Endothelial cell (in vitro differentiated cells): ENCODE measurements around the gene CWF19L2. TPM values are rescaled to one million over a fixed set of nuclear protein-coding genes. Genes with fewer than 3 reads are reported as not detected.

Source experiments
- DNase-seq: peaks from one replicate; pipeline ENCODE4 v3.0.0; 2021; ENCODE audit warnings: low spot score
- H3K27ac Mint-ChIP-seq: one replicate; pipeline ENCODE4 v1.8.0; 2021; ENCODE audit warnings: mixed read lengths, inconsistent platforms; ENCODE audit not compliant: unreplicated experiment
- H3K27me3 Mint-ChIP-seq: one replicate; pipeline ENCODE4 v1.8.0; 2021; ENCODE audit warnings: mild to moderate bottlenecking, moderate library complexity, mixed read lengths, inconsistent platforms; ENCODE audit not compliant: unreplicated experiment
- H3K36me3 Mint-ChIP-seq: one replicate; pipeline ENCODE4 v1.8.0; 2021; ENCODE audit warnings: mild to moderate bottlenecking, low read depth, mixed read lengths, inconsistent platforms; ENCODE audit not compliant: unreplicated experiment
- H3K4me1 Mint-ChIP-seq: one replicate; pipeline ENCODE4 v1.8.0; 2021; ENCODE audit warnings: mild to moderate bottlenecking, mixed read lengths, inconsistent platforms; ENCODE audit not compliant: unreplicated experiment
- H3K4me3 Mint-ChIP-seq: one replicate; pipeline ENCODE4 v1.8.0; 2021; ENCODE audit warnings: mild to moderate bottlenecking, mixed read lengths, inconsistent platforms; ENCODE audit not compliant: unreplicated experiment
- H3K9me3 Mint-ChIP-seq: one replicate; pipeline ENCODE4 v1.8.0; 2021; ENCODE audit warnings: mixed read lengths, inconsistent platforms; ENCODE audit not compliant: unreplicated experiment
- total RNA-seq: library from RNA; stranded (reverse); fragmentation: NEBNext Ultra II Directional; extraction: Animal tissue kit (Norgen Biotek cat#: 25700); gene quantifications from one replicate; pipeline ENCODE4 v1.2.1, GENCODE V29; 2021; ENCODE audit not compliant: unreplicated experiment
- TF ChIP-seq, protein P1 (sequence below): fragments of 200-600 bp; sonication (generic); IDR thresholded peaks from one replicate; pipeline ENCODE4 v1.5.0; 2021; ENCODE audit warnings: antibody characterized with exemption; ENCODE audit not compliant: unreplicated experiment

The CWF19L2 gene
- total RNA-seq, 1 donor from 2014 or later, result 14.7 TPM

DNA sequence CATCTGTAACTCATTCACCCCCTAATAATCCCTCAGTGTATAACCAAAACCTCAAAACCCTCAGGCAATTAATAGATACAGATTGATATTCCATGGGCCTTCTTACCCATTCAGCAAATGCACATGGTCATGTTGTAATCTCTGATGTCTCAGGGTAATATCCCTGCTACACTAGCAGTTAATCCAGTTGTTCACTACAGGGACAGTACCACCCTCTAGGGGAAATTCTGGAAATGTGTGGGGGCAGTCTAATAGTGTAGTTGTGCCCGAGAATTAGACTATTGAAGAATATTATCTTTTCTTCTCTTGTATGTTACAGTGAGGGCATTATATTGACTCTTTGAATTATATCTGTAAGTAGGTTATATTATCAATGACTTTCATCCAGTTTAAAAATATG is 175.4 kb downstream of the CWF19L2 start:
- Mint-ChIP-seq H3K4me3 (no peak overlapping the region), H3K36me3 (no peaks in the 10 kb centered on the region), H3K4me1 (no peaks in the 10 kb centered on the region), H3K9me3 (no peaks in the 10 kb centered on the region), H3K27ac (no peak overlapping the region), H3K27me3 (no peaks in the 10 kb centered on the region)
- no peak for DNase-seq
- TF ChIP-seq, protein P1, sequence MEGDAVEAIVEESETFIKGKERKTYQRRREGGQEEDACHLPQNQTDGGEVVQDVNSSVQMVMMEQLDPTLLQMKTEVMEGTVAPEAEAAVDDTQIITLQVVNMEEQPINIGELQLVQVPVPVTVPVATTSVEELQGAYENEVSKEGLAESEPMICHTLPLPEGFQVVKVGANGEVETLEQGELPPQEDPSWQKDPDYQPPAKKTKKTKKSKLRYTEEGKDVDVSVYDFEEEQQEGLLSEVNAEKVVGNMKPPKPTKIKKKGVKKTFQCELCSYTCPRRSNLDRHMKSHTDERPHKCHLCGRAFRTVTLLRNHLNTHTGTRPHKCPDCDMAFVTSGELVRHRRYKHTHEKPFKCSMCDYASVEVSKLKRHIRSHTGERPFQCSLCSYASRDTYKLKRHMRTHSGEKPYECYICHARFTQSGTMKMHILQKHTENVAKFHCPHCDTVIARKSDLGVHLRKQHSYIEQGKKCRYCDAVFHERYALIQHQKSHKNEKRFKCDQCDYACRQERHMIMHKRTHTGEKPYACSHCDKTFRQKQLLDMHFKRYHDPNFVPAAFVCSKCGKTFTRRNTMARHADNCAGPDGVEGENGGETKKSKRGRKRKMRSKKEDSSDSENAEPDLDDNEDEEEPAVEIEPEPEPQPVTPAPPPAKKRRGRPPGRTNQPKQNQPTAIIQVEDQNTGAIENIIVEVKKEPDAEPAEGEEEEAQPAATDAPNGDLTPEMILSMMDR, result no peak

Other genes starting within 250 kb of the CWF19L2 start
- gene ALKBH8, start 107.9 kb upstream of the CWF19L2 start, total RNA-seq, result 8.4 TPM
- gene ELMOD1, start 133.3 kb upstream of the CWF19L2 start, total RNA-seq, result 0.51 TPM